Stomach (tissue), 9 donors: Measurements from ENCODE around the gene CAPN5. TPM values are rescaled to one million over a fixed set of nuclear protein-coding genes. Genes with fewer than 3 reads are reported as not detected.

Experiments used
- DNase-seq, 2 donors: peaks; one replicate each; pipeline versions ENCODE4 v3.0.0 to v3.0.0-alpha.2; 2013 to 2019
- H3K27ac ChIP-seq, 5 donors: fragments of 200-600 bp in 4 of 5; sonication (generic) in 4 of 5; one replicate each; pipeline ENCODE4 v1.5.1; 2013 to 2019; ENCODE audit warnings: mild to moderate bottlenecking in 1 of 5, moderate library complexity in 1 of 5
- H3K27me3 ChIP-seq, 3 donors: fragments of 200-600 bp; sonication (generic); one replicate each; pipeline ENCODE4 v1.5.1; 2017 to 2019; ENCODE audit warnings: mixed run types in 1 of 3
- H3K36me3 ChIP-seq, 4 donors: fragments of 200-600 bp; sonication (generic); 1 replicate in 3 of 4; 2 replicates in 1 of 4; pipeline ENCODE4 v1.5.1; 2016 to 2019
- H3K4me1 ChIP-seq, 4 donors: fragments of 200-600 bp; sonication (generic); one replicate each; pipeline ENCODE4 v1.5.1; 2016 to 2019
- H3K4me3 ChIP-seq, 4 donors: fragments of 200-600 bp; sonication (generic) in 3 of 4; one replicate each; pipeline ENCODE4 v1.5.1; 2016 to 2019; ENCODE audit warnings: mild to moderate bottlenecking in 1 of 4
- H3K9me3 ChIP-seq, 4 donors: fragments of 200-600 bp; sonication (generic); one replicate each; pipeline ENCODE4 v1.5.1; 2016 to 2019
- CTCF ChIP-seq, 7 experiments: fragments of 450-650 bp in 4 of 7; fragments of 200-600 bp in 3 of 7; sonication (generic) in 3 of 7; IDR thresholded peaks; one replicate each; pipeline ENCODE4 v1.5.1; 2016 to 2019; ENCODE audit warnings: antibody characterized with exemption in 7 of 7, control low read depth in 2 of 7, mild to moderate bottlenecking in 1 of 7
- EP300 ChIP-seq: sonication (generic); formaldehyde crosslinking; IDR thresholded peaks from one replicate; pipeline ENCODE4 v1.6.1; 2017; ENCODE audit warnings: antibody characterized with exemption
- POLR2A ChIP-seq, 4 donors: fragments of 450-650 bp; IDR thresholded peaks; one replicate each; pipeline ENCODE4 v1.6.1; 2016; ENCODE audit warnings: antibody characterized with exemption in 4 of 4, control low read depth in 2 of 4, mild to moderate bottlenecking in 1 of 4, moderate library complexity in 1 of 4
- POLR2AphosphoS5 ChIP-seq, 3 donors: sonication (generic); formaldehyde crosslinking; IDR thresholded peaks; one replicate each; pipeline ENCODE4 v1.6.1; 2016; ENCODE audit warnings: antibody characterized with exemption in 3 of 3
- WGBS, 5 donors: extraction: QIAGEN DNeasy Blood & Tissue Kit in 3 of 5; methylation state at CpG; one replicate each; pipeline versions ENCODE4 v1.1.5 to v1.1.7; 2013 to 2018; 5-methylcytosine and 5-hydroxymethylcytosine counted together
- intact Hi-C: fragments of 100-400 bp; cut with DNase I; formaldehyde crosslinking; loops from one replicate; pipeline ENCODE4 v1.15.1; 2023; ENCODE audit warnings: low total_unique reads
- polyA plus RNA-seq, 3 donors: library from polyadenylated mRNA; stranded (reverse); fragments of 200-250 nt; gene quantifications; one replicate each; pipeline ENCODE4 v1.2.3, GENCODE V29; 2013
- total RNA-seq, 5 donors: library from RNA; depleted of rRNA; stranded (reverse); fragments of >200 nt; gene quantifications; one replicate each; pipeline versions ENCODE4 v1.1.0 to v1.2.3, GENCODE V29; 2014 to 2016
- donor health status: healthy with polysubstance abuse.
- donor health status: Bipolar disorder and iron deficiency.
- donor health status: healthy.

Gene CAPN5
- total and polyA plus RNA-seq, 8 donors: 10.0 to 110 (median 65.9) TPM

GRCh38 chr11:77158041-77158695 is 91.4 kb downstream of the CAPN5 start:
- no peaks in the 10 kb centered on the region for H3K36me3 ChIP-seq
- no peak overlapping the region for H3K27ac ChIP-seq
- TF ChIP-seq CTCF (IDR thresholded peaks at IDR 0.05) (no peak), POLR2AphosphoS5 (IDR thresholded peaks at IDR 0.05) (no peak), POLR2A (IDR thresholded peaks at IDR 0.05) (no peak), EP300 (no peak)
- no peaks in the 10 kb centered on the region for H3K9me3 ChIP-seq
- no peak for DNase-seq
- no peak overlapping the region for H3K4me3 ChIP-seq
- H3K4me1 ChIP-seq: peaks cover 0 to 16% (median 14%) of the 10 kb centered on the region in 4 donors
- intact Hi-C loops: no loop called here
- H3K27me3 ChIP-seq: no peaks in the 10 kb centered on the region
- WGBS, 5 donors: 83 to 88% (median 87%) methylated on average over 6 to 19 of the region's 19 CpGs

- Histone ChIP-seq H3K27ac (no peak overlapping the region), H3K4me1 (peaks cover 0 to 5% (median 3%) of the 10 kb centered on the region in 4 donors), H3K36me3 (no peaks in the 10 kb centered on the region), H3K27me3 (no peaks in the 10 kb centered on the region), H3K9me3 (no peaks in the 10 kb centered on the region), H3K4me3 (no peak overlapping the region)
- no peak for DNase-seq
- TF ChIP-seq POLR2A (IDR thresholded peaks at IDR 0.05) (no peak), CTCF (IDR thresholded peaks at IDR 0.05) (no peak), EP300 (no peak), POLR2AphosphoS5 (IDR thresholded peaks at IDR 0.05) (no peak)
- intact Hi-C loops: no loop called here
- 68 to 89% (median 81%) methylated on average over 4 of the region's 4 CpGs for WGBS, 5 donors
Measured at GRCh38 chr11:77159219-77159936, 92.6 kb downstream of the CAPN5 start.

GRCh38 chr11:77159937-77160495 is 93.2 kb downstream of the CAPN5 start:
- H3K9me3 ChIP-seq: no peaks in the 10 kb centered on the region
- no peaks in the 10 kb centered on the region for H3K4me1 ChIP-seq
- no peaks in the 10 kb centered on the region for H3K36me3 ChIP-seq
- WGBS, 5 donors: 94 to 96% (median 94%) methylated on average over 20 of the region's 20 CpGs
- intact Hi-C loops: no loop called here
- TF ChIP-seq POLR2AphosphoS5 (IDR thresholded peaks at IDR 0.05): no peak
- TF ChIP-seq EP300: no peak
- no peak for TF ChIP-seq CTCF (IDR thresholded peaks at IDR 0.05)
- no peak for TF ChIP-seq POLR2A (IDR thresholded peaks at IDR 0.05)
- H3K27me3 ChIP-seq: no peaks in the 10 kb centered on the region
- H3K27ac ChIP-seq: no peak overlapping the region
- no peak overlapping the region for H3K4me3 ChIP-seq
- no peak for DNase-seq

GRCh38 chr11:77163271-77163670 is 96.5 kb downstream of the CAPN5 start:
- 80 to 95% (median 87%) methylated on average over 6 of the region's 6 CpGs for WGBS, 5 donors
- H3K27me3 ChIP-seq: no peaks in the 10 kb centered on the region
- no peak for DNase-seq
- H3K27ac ChIP-seq: no peak overlapping the region
- intact Hi-C loops: no loop called here
- no peaks in the 10 kb centered on the region for H3K9me3 ChIP-seq
- no peaks in the 10 kb centered on the region for H3K36me3 ChIP-seq
- no peaks in the 10 kb centered on the region for H3K4me1 ChIP-seq
- TF ChIP-seq POLR2A (IDR thresholded peaks at IDR 0.05) (no peak), POLR2AphosphoS5 (IDR thresholded peaks at IDR 0.05) (no peak), CTCF (IDR thresholded peaks at IDR 0.05) (no peak), EP300 (no peak)
- no peak overlapping the region for H3K4me3 ChIP-seq
